ENCODE data around the gene OTOGL. TPM values are rescaled to one million over a fixed set of nuclear protein-coding genes. Genes with fewer than 3 reads are reported as not detected.

Gene OTOGL
- total and polyA plus RNA-seq, 4 experiments from 2014 or later = not detected

- Mint-ChIP-seq H3K27ac (no peak overlapping the region), H3K4me1 (no peaks in the 10 kb centered on the region), H3K36me3 (no peaks in the 10 kb centered on the region), H3K27me3 (peaks cover 1 to 3% of the 10 kb centered on the region in 2 donors), H3K9me3 (no peaks in the 10 kb centered on the region), H3K4me3 (no peak overlapping the region)
- ChIA-PET CTCF (ENCODE audit: partially characterized antibody) (interaction anchor here (0.6 to 1.7 kb wide), 6 partner anchors 9 to 441 kb away, joined by 3 to 5 read pairs (median 4); no protein-coding TSS in a partner anchor), POLR2A (ENCODE audit: partially characterized antibody) (interaction anchor here (0.6 kb wide), 1 partner anchor 335 kb away, joined by 3 read pairs; the partner anchor contains the start of gene PPP1R12A)
- Histone ChIP-seq H3K4me1 (ENCODE audit: insufficient read depth, low read length) (no peaks in the 10 kb centered on the region), H3K4me3 (ENCODE audit: low read length in 2 of 2) (no peak overlapping the region), H3K27me3 (ENCODE audit: insufficient read depth, low read length) (no peaks in the 10 kb centered on the region), H3K36me3 (ENCODE audit: insufficient read depth, low read length) (no peaks in the 10 kb centered on the region), H3K27ac (ENCODE audit: low read depth, low read length) (no peak overlapping the region), H3K9me3 (ENCODE audit: control insufficient read depth in 1 of 2, low read length in 2 of 2) (no peaks in the 10 kb centered on the region)
- DNase-seq = peak in 3 of 5 donors; percentile 8 to 13 (median 12)
- intact Hi-C loops (cut with micrococcal nuclease) = loop anchor here (1.0 kb wide), 2 partner anchors 219 to 383 kb away; no protein-coding TSS in a partner anchor
These were observed 170.6 kb downstream of the OTOGL start for GRCh38 chr12:80269803-80270552.

GRCh38 chr12:80271780-80272179 is 172.4 kb downstream of the OTOGL start:
- Mint-ChIP-seq H3K9me3 (peaks cover 0 to 1% (median 0%) of the 10 kb centered on the region in 8 donors), H3K4me1 (no peaks in the 10 kb centered on the region), H3K4me3 (no peak overlapping the region), H3K27me3 (peaks cover 0 to 2% of the 10 kb centered on the region in 2 donors), H3K27ac (no peak overlapping the region), H3K36me3 (no peaks in the 10 kb centered on the region)
- DNase-seq = no peak
- intact Hi-C loops (cut with micrococcal nuclease) = loop anchor here (1.0 kb wide), 1 partner anchor 10 kb away; no protein-coding TSS in a partner anchor
- Histone ChIP-seq H3K27me3 (ENCODE audit: insufficient read depth, low read length) (no peaks in the 10 kb centered on the region), H3K4me1 (ENCODE audit: insufficient read depth, low read length) (no peaks in the 10 kb centered on the region), H3K4me3 (ENCODE audit: low read length in 2 of 2) (no peak overlapping the region), H3K9me3 (ENCODE audit: control insufficient read depth in 1 of 2, low read length in 2 of 2) (no peaks in the 10 kb centered on the region), H3K27ac (ENCODE audit: low read depth, low read length) (no peak overlapping the region), H3K36me3 (ENCODE audit: insufficient read depth, low read length) (no peaks in the 10 kb centered on the region)
- POLR2A ChIA-PET (ENCODE audit: partially characterized antibody) = no interaction called here
- CTCF ChIA-PET (ENCODE audit: partially characterized antibody) = no interaction called here

- H3K27ac Mint-ChIP-seq = no peak overlapping the region
- CTCF ChIA-PET (ENCODE audit: partially characterized antibody) = no interaction called here
- Histone ChIP-seq H3K9me3 (ENCODE audit: control insufficient read depth in 1 of 2, low read length in 2 of 2) (no peaks in the 10 kb centered on the region), H3K4me1 (ENCODE audit: insufficient read depth, low read length) (no peaks in the 10 kb centered on the region), H3K4me3 (ENCODE audit: low read length in 2 of 2) (no peak overlapping the region), H3K36me3 (ENCODE audit: insufficient read depth, low read length) (no peaks in the 10 kb centered on the region), H3K27ac (ENCODE audit: low read depth, low read length) (no peak overlapping the region), H3K27me3 (ENCODE audit: insufficient read depth, low read length) (no peaks in the 10 kb centered on the region)
- no peaks in the 10 kb centered on the region for H3K36me3 Mint-ChIP-seq
- H3K4me3 Mint-ChIP-seq = no peak overlapping the region
- H3K9me3 Mint-ChIP-seq = peaks cover 0 to 1% (median 0%) of the 10 kb centered on the region in 8 donors
- peaks cover 0 to 2% of the 10 kb centered on the region in 2 donors for H3K27me3 Mint-ChIP-seq
- intact Hi-C loops (cut with micrococcal nuclease) = no loop called here
- POLR2A ChIA-PET (ENCODE audit: partially characterized antibody) = no interaction called here
- DNase-seq = no peak
- H3K4me1 Mint-ChIP-seq = no peaks in the 10 kb centered on the region
These were observed 173.1 kb downstream of the OTOGL start for GRCh38 chr12:80272387-80272915.

- H3K36me3 ChIP-seq (ENCODE audit: insufficient read depth, low read length) = no peaks in the 10 kb centered on the region
- no peak overlapping the region for H3K27ac Mint-ChIP-seq
- no peak overlapping the region for H3K27ac ChIP-seq (ENCODE audit: low read depth, low read length)
- ChIA-PET CTCF (ENCODE audit: partially characterized antibody) (no interaction called here), POLR2A (ENCODE audit: partially characterized antibody) (no interaction called here)
- no peaks in the 10 kb centered on the region for H3K4me1 ChIP-seq (ENCODE audit: insufficient read depth, low read length)
- H3K27me3 Mint-ChIP-seq = peaks cover 0 to 2% of the 10 kb centered on the region in 2 donors
- H3K9me3 Mint-ChIP-seq = peaks cover 0 to 1% (median 0%) of the 10 kb centered on the region in 8 donors
- DNase-seq = no peak
- no peaks in the 10 kb centered on the region for H3K4me1 Mint-ChIP-seq
- no peak overlapping the region for H3K4me3 Mint-ChIP-seq
- no peak overlapping the region for H3K4me3 ChIP-seq (ENCODE audit: low read length in 2 of 2)
- H3K9me3 ChIP-seq (ENCODE audit: control insufficient read depth in 1 of 2, low read length in 2 of 2) = no peaks in the 10 kb centered on the region
- no peaks in the 10 kb centered on the region for H3K36me3 Mint-ChIP-seq
- intact Hi-C loops (cut with micrococcal nuclease) = no loop called here
- H3K27me3 ChIP-seq (ENCODE audit: insufficient read depth, low read length) = no peaks in the 10 kb centered on the region
These were observed 173.8 kb downstream of the OTOGL start for GRCh38 chr12:80273144-80273543.

- Histone ChIP-seq H3K9me3 (ENCODE audit: control insufficient read depth in 1 of 2, low read length in 2 of 2) (no peaks in the 10 kb centered on the region), H3K27me3 (ENCODE audit: insufficient read depth, low read length) (no peaks in the 10 kb centered on the region), H3K4me3 (ENCODE audit: low read length in 2 of 2) (no peak overlapping the region), H3K4me1 (ENCODE audit: insufficient read depth, low read length) (no peaks in the 10 kb centered on the region), H3K27ac (ENCODE audit: low read depth, low read length) (no peak overlapping the region), H3K36me3 (ENCODE audit: insufficient read depth, low read length) (no peaks in the 10 kb centered on the region)
- no peak overlapping the region for H3K4me3 Mint-ChIP-seq
- H3K27ac Mint-ChIP-seq = no peak overlapping the region
- H3K9me3 Mint-ChIP-seq = peaks cover 0 to 5% (median under 1%) of the 10 kb centered on the region in 8 donors
- POLR2A ChIA-PET (ENCODE audit: partially characterized antibody) = no interaction called here
- no peak for DNase-seq
- CTCF ChIA-PET (ENCODE audit: partially characterized antibody) = interaction anchor here (0.9 kb wide), 1 partner anchor 11 kb away, joined by 3 read pairs; no protein-coding TSS in a partner anchor
- intact Hi-C loops (cut with micrococcal nuclease) = no loop called here
- H3K36me3 Mint-ChIP-seq = no peaks in the 10 kb centered on the region
- H3K27me3 Mint-ChIP-seq = no peaks in the 10 kb centered on the region
- no peaks in the 10 kb centered on the region for H3K4me1 Mint-ChIP-seq
These were observed 178.4 kb downstream of the OTOGL start for GRCh38 chr12:80277732-80278131.

GRCh38 chr12:80282226-80282625 is 182.9 kb downstream of the OTOGL start:
- H3K27me3 ChIP-seq (ENCODE audit: insufficient read depth, low read length) = no peaks in the 10 kb centered on the region
- no peaks in the 10 kb centered on the region for H3K4me1 Mint-ChIP-seq

GRCh38 chr12:80282761-80283160 is 183.4 kb downstream of the OTOGL start:
- POLR2A ChIA-PET (ENCODE audit: partially characterized antibody) = no interaction called here
- CTCF ChIA-PET (ENCODE audit: partially characterized antibody) = no interaction called here
- H3K9me3 Mint-ChIP-seq = peaks cover 0 to 5% (median under 1%) of the 10 kb centered on the region in 8 donors
- no peak for DNase-seq
- no peak overlapping the region for H3K4me3 Mint-ChIP-seq
- Histone ChIP-seq H3K4me3 (ENCODE audit: low read length in 2 of 2) (no peak overlapping the region), H3K27me3 (ENCODE audit: insufficient read depth, low read length) (no peaks in the 10 kb centered on the region), H3K27ac (ENCODE audit: low read depth, low read length) (no peak overlapping the region), H3K9me3 (ENCODE audit: control insufficient read depth in 1 of 2, low read length in 2 of 2) (no peaks in the 10 kb centered on the region), H3K36me3 (ENCODE audit: insufficient read depth, low read length) (no peaks in the 10 kb centered on the region), H3K4me1 (ENCODE audit: insufficient read depth, low read length) (no peaks in the 10 kb centered on the region)
- no peaks in the 10 kb centered on the region for H3K27me3 Mint-ChIP-seq
- H3K4me1 Mint-ChIP-seq = no peaks in the 10 kb centered on the region
- H3K36me3 Mint-ChIP-seq = no peaks in the 10 kb centered on the region
- intact Hi-C loops (cut with micrococcal nuclease) = no loop called here
- no peak overlapping the region for H3K27ac Mint-ChIP-seq

More at GRCh38 chr12:80282226-80282625, 182.9 kb downstream of the OTOGL start:
- Histone ChIP-seq H3K4me1 (ENCODE audit: insufficient read depth, low read length) (no peaks in the 10 kb centered on the region), H3K36me3 (ENCODE audit: insufficient read depth, low read length) (no peaks in the 10 kb centered on the region), H3K9me3 (ENCODE audit: control insufficient read depth in 1 of 2, low read length in 2 of 2) (no peaks in the 10 kb centered on the region), H3K4me3 (ENCODE audit: low read length in 2 of 2) (no peak overlapping the region), H3K27ac (ENCODE audit: low read depth, low read length) (no peak overlapping the region)
- no peak for DNase-seq
- Mint-ChIP-seq H3K27me3 (no peaks in the 10 kb centered on the region), H3K27ac (no peak overlapping the region), H3K36me3 (no peaks in the 10 kb centered on the region), H3K9me3 (peaks cover 0 to 5% (median under 1%) of the 10 kb centered on the region in 8 donors), H3K4me3 (no peak overlapping the region)
- intact Hi-C loops (cut with micrococcal nuclease) = no loop called here
- POLR2A ChIA-PET (ENCODE audit: partially characterized antibody) = no interaction called here
- CTCF ChIA-PET (ENCODE audit: partially characterized antibody) = no interaction called here
